Medulla oblongata (tissue), 1 donor: ENCODE measurements around the gene TRMT61A.

Experiments
- DNase-seq: peaks from one replicate; pipeline ENCODE4 v3.0.0-alpha.2; 2015; ENCODE audit errors: extremely low spot score

TRMT61A gene

DNA sequence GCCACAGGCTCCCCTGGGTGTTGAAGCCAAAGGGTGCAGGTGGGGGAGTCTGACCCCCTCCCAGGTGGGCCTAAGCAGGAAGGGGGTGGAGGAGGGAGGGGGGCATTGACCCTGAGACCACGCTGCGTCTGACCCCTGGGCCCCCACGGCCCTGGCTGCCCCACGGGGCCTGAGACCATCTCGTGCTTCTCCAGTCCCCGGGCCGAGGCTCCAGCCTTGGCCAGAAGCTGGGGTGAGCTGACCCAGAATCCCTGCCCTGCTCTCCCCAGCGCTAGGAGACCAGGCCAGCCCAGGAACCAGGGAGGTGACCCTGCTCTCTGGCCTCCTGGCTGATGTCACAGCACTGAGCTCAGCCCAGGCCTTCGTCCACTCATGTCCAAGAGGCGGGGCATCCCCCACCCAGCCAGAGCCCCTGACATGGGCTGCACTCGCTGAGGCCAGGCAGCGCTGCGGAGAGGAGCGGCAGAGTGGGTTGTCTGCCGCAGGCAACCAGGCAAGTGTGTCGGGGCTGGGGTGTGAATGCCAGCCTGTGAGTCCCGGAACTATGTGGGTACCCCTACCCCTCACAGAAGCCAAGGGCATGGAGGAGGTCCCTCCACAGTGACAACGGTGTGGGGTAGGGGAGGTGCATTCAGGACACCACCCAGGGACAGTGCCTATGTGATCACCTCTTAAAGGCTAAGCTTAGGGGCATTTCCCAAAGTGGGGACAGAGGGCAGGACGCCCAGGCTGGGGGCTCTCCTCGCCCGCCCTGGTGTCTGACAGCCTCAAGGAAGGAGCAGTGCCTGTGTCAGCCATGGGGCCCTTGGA, 6.3 kb downstream of the TRMT61A start:
- peak; percentile 46 for DNase-seq

DNA sequence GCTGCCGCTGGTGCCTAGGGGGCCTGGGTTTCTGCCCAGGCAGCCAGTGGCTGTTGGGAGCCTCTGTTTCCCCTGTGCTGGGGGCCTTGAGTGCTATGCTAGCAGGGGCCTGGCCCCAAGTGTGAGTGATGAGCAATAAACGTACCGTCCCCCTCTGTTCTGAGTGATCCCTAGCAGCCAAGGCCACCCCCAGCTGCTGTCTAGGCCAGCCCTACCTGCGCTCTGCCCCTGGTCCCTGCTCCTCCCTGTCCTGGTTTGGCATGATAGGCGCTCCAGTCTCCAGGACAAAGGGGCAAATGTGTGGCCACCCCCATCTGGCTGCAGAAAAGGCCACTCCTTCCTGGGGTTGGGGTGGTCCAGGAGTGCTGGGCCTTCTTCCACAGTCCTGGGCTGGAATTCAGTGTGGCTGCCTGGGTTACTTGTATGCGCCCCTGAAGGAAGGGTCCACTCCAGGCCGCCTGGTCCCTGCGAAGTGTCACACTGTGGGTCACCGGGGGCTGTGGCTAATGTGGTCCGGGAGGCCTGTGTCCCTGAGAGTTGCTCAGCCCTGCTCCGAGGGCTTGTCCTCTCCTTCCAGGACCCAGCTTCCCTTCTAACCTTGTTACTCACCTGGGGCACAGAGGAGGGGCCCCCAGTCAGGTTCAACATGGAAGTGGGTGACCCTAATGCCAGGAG, 7.0 kb downstream of the TRMT61A start:
- DNase-seq = no peak

DNA sequence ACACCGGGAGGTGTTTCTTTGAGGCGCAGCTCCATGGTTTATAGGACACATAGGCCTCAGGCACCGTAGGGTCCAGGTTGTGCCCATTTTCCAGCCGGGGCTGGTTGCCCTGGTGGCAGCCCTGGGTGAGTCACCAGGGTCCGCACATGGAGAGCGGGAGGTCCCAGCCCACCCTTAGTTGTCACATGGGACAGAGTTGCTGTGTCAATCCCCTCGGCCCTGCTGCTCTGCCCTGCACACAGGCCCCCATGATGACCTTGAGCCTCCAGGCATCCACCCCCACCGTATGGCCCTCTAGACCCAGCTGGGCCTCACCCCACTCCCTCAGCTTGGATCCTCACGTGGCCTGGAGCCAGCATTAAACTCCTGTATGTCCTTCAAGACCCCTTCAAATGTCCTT, 7.7 kb downstream of the TRMT61A start:
- DNase-seq = no peak

DNA sequence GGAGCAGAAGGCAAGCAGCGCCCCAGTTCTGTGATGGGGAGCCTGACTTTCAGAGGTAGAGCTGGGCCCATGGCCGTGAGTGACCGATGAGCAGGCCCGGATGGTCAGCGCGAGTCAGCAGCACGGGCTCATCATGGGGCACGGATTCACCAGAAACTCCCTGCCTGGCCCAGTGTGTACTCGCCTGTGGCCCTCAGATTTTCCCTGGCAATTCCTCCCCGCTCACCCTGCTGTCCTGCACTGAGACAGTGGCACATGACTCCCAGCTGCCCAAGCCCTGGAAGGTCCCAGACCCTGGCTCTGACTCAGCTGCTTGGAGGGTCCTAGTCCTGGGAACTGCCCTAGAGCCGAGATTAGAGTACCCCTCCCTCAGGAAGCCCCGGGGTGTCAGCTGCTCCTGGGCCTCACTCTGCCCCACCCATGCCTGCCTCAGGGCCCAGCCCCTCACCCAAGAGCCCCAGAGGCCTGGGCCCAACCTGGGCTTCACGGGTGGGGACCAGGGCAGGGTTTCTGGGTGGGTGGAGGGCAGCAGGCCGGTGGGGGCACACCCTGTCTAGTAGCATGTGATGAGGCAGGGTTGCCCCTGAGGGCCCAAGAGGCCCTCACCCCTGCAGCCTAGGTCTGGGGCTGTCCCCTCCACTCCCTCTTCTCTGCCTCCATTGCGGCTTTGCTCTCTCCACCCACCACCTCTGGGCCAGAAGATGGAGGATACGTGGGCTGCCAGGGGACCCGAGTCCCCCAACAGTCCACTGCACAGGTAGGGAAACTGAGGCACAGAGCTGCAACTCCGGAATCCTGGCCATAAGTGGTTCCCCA, 8.4 kb downstream of the TRMT61A start:
- no peak for DNase-seq

DNA sequence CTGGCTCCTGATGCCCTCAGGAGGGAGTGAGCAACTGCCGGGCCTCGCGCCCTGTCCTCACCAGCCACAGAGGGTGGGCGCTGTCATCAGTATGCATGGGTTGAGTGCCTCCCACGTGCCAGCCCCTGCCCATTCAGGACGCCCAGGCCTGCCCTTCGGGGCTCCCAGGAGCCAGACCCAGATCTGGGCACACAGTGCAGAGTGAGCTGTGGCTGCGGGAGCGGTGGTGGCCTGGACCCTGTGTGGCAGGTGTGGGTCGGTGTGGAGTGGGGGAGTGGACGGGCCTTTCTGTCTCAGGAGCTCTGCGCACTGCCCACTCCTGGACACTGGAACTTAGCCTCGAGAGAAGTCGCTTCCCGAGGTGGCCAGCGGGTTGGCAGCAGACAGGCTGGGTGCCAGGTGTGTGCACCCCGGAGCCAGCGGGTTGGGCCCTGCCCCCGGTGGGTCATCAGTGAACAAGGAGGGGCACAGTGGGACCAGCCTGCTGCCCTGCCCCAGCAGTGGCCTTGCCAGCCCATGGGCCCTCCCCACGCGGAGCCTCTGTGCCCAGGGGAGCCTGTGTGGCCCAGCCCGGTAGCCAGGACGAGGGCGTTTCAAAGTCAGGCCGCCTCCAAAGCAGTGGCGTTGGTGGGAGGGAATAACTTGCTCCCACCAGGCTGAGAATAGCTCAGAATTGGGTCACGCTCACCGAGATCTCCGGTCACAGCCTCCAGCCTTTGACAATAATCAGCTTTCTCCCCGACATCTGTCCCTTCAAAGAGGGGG, 9.5 kb downstream of the TRMT61A start:
- no peak for DNase-seq

DNA sequence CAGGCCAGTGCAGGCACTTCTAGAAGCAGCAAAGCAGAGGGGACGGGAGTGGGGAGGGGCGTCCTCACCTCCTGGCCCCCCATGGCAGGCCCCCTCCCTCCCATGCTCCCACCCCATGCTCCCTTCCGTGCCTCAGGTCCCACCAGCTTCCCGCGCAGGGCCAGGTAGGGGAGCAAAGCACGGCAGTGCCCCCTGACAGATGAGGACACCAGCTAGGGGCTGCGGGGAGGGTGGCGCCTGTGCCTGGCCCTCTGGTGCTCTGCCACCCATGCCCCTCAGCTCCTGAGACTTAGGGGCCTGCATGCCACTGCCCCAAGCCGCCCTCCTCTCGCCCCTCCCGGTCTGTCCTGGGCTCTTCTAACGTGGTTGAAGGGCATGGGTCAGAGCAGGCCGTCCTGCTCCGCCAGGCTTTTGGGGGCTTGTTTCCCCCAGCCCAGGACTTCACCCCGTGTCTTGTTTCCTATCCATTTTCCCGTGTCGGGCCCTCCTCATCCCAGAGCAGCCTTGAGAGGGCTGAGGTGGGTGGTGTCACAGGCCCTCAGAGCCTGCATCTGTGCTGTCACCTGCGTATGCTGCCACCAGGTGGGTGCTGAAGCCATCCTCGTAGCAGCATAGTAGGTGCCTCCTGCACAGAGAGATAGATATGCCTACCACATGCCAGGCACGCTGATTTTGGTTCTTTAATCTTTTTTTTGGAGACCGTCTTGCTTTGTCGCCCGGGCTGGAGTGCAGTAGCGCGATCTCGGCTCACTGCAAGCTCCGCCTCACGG, 10.2 kb downstream of the TRMT61A start:
- no peak for DNase-seq

DNA sequence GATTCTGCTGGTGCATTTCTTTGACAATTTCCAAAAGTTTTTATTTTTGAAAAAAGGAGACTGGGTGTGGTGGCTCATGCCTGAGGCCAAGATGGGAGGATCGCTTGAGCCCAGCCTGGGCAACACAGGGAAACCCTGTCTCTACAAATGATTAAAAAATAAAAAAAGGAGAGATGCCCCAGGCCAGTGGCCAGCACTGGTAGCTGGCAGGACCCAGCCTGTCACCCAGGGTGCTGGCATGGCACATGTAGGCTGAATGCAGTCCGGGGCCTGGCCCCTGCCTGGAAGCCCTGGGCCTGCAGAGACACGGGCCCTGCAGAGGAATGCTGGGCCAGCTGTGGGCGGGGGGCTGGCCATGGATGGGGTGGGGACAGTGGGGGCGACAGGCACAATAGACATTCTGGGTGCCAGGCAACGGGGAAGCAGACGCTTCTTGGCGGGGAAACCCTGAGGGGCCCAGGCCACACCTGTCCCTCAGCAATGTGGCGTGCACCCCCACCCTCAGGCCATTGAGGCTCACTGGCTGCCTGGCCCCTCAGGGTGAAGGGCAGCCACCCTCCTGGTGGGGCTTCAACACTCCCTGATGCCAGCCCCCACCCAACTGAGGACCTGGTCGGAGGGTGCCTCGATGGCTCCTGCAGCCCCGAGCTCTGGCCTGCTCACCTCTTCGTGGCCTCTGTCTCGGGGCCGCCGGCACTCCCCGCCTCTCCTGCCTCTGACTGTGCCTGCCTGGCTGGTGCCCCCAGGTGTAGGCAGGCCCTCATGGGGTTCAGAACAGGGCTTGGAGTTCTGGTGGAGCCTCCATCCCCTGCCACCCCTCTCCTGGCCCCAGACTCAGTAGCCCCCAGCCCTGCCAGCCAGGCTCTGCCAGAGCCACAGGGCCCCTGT, 12.1 kb downstream of the TRMT61A start:
- no peak for DNase-seq

DNA sequence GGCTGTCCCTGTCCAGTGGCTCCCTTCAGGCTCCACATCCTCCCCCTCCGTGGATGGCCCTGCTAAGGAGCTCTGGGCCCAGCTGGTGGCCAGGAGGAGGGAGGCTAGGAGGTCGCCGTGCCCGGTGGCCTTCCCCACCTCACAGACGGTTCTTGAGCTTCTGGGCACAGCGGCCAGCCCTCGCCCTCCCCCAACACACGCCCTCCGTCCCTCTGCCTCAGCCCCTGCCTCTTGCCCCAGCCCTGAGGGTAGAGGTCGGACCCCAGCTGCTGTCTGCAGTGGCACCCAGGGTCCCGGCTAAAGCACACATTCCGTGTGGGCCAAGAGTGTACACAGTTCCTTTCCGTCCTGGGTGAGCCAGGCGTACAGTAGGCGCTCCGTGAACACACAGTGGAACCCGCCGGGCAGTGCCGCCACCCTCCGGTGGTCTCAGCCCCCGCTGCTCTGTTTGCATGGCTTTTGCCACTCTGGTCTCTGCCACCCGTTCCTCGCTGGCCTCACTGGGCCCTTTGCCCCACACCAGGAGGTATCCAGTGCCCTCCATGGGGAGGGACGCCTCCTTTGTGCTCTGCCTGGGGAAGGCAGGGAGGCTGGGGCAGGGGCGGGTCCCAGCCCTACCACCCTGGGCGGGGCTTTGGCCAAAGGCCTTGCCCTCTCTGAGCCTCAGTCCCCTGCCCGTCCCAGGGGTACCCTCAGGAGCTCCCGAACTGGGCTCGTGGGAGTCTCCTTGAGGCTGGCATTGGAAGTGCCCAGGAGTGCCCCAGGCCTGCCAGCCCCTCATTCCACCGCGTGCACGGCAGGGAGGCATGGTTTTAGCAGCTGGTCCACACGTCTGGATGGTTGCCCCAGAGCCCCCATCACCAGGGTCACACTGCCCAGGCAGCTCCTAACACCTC, 13.0 kb downstream of the TRMT61A start:
- peak; percentile 49 for DNase-seq

DNA sequence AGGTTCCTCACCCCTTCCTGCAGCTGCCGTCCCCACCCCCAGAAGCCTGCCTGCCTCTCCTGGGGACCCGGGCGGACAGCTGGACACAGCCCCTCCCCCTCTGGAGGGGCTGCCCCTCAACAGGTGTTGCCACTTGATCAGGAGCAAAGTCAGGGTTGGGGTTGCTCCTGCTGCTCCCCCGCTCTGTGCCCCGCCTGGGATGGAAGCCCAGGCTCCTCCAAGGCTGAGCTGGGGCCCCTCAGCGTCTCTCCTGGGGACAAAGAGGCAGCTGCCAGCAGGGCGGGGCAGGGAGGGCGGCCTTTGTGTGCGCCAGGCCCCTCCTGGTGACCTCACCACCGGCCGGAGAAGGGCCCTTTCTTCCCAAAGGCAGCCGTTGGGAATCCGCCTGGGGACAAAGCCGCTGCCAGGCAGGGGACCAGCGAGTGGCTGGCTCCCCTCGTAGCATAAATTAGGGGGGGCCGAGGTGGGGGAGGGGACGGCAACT, 13.7 kb downstream of the TRMT61A start:
- DNase-seq = peak; percentile 95

DNA sequence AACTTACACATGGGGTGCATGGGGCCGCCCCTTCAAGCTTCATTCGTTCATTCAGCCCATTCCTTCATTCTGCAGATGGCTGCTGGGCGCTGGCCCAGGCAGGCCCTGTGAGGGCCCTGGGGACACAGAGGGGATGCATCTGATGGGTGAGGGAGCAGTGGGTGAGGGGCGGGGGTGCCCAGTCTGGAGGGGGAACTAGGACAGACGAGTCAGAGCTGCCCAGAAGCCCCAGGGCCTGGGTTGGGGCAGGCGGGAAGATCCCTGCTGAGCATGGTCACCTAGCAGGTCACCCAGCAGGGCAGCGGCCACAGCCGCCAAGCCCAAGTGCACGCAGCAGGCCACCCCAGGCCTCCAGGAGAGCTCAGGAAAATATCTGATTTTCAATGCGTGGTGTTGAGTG, 14.1 kb downstream of the TRMT61A start:
- peak; percentile 76 for DNase-seq

DNA sequence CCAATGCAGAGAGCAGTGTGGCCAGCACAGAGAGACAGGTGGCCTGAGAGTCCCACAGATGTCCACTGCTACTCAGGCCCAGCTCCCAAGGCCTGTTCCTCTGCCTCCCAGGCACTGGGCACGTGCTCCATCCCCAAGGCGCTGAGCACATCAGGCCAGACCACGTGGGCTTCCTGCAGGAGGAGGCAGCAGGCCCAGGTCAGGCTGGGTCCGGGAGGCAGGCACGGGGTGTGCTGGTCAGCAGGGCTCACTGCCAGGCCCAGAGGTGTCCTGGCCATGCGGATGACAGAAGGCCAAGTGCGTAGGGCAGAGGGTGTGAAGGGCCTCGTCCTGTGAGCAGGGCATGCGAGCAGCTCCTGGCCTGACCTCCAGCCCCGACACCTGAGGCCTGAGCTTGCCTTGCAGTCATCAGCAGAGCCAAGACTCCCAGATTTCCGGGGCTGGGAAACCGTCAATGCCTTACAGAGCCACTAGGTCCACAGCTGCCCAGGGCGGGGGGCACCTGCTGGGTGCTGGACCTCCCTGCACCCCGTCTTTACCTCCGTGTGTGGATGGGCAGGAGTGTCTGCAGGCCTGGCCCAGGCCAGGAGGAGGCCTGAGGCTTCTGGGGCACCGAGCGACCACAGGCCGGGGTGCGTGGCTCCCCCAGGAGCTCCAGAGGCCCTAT, 14.9 kb downstream of the TRMT61A start:
- peak; percentile 65 for DNase-seq

DNA sequence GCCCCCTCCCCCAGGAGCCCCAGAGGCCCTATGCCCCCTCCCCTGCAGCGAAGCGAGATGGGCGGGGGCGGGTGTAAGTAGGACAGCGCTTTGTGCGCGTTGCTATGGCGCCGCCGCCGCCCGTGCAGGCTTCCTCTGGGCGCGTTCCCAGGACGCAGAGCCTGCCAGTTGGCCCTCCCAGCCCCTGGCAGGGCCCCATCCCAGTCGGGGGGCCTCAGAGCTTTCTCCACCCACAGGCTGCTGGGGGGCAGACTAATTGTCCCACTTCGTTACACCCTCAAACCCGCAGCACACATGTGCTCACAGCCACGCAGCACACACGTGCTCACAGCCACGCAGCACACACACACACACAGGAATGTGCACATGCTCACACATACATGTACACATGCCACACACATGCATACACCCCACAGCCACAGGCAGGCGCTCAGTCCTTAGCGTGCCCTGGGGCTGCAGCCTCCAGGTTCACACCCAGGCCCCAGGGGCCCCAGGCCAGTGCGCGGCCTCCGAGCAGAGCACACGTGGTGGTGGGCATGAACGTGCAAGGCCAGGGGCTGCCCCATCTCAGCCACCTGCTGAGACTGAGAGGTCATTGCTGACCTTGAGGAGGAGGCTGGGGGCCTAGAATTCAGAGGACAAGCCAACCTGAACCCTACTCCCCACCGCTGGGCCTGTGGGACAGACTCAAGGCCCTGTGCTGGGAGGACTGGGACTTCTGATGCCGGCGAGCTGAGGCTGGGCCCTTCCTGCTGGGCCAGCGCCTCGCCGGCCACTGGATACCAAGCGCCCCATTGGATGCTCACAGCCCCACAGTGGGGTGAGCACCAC, 15.6 kb downstream of the TRMT61A start:
- peak; percentile 86 for DNase-seq

DNA sequence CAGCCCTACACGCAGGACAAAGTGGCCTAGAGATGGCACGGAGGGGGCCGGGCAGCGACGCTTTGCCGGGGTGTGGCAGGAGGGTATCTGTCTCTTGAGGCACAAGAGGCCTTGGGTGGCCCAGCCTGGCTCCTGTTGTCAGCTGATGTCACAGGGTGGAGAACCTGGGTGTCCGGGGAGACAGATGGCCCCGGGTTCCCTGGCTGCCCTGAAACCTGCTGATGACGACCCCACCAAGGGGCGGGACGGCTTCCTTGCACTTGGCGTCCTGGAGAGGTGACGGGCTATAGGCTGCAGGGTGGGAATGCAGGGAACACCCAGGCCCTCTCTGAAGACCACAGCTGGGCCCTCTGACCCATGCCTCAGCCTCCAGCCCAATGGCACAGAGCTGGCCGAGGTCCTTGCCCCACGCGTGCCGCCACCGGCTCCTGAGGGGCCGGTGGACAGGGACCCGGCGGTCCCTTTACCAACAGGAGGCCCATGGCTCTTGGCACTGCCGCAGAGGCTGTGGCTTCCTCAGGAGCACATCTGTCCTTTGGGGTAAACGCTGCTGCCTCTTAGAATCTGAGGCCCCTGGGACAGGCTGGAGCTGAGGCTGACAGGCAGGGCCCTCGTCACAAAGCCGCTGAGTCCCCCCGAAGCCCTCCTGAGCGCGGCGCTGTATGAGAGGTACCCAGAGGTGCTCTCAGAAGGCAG, 16.4 kb downstream of the TRMT61A start:
- peak; percentile 3 for DNase-seq

DNA sequence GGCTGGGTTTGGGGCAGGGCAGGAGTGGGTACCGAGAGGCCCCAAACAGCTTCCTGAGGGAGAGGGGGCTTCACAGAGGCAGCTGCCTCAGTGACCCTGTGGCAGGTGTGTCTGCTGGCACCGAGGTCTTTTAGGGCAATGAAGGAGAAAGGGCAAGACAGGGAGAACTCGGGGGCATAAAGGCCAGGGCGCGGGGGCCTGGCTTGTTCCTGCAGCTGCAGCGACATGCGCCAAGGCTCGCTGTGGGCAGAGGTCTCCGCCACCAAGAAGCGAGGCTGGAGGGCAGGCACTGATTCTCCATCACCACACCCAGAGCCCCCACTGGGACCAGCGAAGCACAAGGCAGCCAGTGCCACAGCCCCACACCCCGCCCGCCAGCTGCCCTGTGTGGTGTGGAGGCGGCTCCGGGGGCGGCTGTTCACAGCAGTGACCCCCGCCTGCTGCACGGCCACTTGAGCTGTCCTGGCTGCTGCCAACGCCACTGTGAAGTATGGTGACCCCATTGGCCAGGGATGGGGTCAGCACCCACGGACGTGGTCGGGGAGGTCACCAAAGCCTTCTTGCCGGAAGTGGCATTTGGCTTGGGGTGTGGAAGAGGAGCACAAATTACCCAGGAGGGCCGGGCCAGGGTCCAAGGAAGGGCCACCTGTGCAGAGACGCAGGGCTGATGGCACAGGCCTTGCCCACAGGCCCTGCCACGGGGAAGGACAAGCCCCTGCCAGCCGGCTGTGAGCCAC, 17.1 kb downstream of the TRMT61A start:
- no peak for DNase-seq

DNA sequence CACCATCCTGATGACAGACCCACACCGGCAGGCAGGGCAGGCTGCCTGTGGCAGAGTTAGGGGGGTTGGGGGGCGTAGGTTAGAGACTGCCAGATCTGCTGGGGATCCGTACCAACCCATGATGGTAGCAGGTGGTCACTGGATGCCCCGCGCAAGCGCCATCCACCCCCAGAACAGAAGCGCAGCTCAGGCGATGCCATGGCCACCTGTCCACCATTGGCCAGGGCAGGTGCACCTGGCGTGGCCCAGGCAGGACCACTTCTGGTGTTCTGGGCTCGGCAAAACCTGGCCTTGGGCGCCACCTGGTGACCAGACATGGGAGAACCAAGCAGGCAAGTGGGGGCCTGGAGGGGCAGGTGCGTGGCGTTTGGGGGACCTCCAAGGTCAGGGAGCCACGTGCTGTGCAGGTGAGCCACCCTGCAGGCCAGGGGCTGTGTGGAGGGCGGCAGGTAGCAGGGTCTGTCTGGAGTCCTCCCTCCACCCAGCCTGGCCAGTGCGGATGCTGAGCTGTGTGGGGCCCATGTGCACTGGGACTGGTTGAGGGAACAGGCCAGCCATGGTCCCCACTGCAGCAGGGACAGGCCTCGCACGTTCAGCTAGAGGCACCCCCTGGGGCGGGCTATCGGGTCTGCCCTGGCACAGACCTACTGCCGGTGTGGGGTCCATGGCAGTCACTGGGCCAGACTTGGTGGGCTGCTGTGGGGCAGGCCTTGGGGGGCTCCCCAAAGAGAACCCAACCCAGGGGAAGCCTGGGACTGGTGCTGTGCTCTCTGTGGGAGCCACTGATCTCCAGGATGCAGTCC, 17.9 kb downstream of the TRMT61A start:
- DNase-seq = peak; percentile 80
